GM18507 (cell line): ENCODE data around the gene SLC9A3.

Experiments used
- DNase-seq: peaks from one replicate; pipeline ENCODE4 v3.0.0; 2011; ENCODE audit warnings: low read depth; ENCODE audit not compliant: insufficient read length; ENCODE audit errors: extremely low spot score
- FAIRE-seq: peaks from 2 replicates; lab custom pipeline; 2011; peaks lifted over from hg19 to GRCh38; lab: Jason Lieb, UNC

The SLC9A3 gene

DNA sequence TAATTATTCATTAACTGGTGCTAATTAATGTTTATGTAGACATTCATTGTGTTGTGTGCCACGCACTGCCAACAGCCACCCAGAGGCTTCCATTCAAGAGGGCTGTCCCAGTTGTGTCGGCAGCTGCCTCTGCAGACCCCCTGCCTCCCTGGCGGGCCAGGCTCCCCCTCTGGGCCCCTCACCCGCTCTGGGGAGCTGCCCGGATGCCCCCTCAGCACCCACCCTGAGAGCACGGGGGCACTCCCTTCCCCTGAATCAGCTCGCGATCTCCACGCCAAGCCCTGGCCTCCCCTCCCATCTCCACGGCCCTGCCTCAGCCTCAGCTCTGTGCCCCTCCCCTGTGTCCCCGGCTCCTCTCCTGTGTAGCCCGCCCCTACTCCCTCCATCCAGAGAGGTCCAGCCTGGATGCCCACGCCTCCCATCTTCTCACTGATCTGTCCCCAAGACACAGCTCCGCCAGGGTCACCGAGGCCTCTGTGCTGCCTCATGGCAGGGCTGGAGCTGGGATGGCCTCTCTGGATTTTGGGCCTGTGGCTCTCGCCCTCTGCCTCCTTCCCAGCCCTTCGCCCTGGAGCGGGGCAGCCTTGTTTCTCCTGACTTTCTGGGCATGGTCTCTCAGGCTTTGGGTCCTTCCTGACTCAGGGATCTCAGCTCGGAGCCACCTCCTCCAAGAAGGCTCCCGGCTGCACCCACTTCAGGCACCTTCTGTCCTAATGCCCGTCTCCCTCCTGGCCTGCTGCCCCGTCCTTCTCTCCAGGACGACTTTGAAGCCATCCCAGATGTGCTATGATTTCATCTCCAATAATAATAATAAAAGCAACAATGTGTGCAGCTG is 16.0 kb upstream of the SLC9A3 start:
- no peak for DNase-seq
- no peak for FAIRE-seq

DNA sequence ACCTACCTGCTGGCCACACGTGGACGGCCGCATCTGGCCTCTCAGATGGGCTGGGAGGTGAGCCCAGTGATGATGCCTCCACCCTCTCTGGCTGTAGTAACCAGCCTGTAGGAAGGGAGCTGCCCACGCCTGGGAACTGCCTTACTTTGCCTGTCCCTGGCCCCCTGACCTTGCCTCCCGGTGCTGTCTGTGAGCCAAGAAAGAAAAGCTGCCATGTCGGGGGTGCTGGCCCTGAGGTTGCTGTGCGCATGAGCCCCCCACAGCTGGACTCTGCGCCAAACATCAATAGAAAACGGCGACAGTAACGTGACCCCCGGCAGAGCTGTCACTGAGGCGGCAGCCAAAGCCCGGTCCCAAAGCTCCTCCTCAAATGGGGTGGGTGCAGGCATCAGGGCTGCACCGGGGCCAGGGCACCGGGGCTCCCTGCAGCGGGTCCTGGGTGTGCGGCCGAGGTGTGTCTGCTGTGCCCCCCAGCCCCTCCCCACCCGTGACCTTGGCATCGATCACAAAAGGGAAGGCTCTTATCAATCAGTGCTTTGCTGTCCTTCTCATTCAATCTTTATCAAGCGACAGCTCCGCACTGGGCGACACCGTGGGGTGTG is 15.3 kb upstream of the SLC9A3 start:
- FAIRE-seq (no peak), DNase-seq (no peak)

DNA sequence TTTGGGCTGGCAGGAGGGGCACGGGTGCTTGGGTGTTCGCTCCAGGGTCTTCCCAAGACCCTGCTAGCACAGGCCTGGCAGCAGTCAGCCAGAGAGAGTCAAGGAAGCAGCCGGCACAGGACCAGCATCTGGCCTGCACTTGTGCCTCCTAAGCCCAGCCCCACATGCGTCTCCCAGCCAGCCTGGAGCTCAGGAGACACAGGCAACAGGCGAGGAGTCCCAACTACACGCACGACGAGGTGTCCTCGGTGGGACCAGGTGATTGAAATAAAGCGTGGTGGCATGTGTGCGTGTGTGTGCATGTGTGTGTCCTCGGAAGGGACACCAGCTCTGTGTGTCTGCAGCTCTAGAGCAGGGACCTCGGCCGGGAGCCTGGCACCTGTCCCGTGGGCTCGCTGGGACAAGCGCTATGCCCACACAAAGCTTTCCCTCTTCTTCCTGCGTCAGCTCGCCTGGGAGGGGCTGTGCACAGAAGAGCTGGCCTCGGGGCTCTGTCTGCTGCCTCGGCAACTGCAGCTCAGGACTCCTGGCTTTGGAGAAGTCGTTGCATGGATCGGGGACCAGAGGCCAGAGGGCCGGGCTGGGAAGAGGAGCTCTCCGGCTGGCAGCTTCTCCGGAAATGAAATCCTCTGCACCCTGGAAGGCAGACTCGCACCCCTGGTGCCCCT is 14.7 kb upstream of the SLC9A3 start:
- FAIRE-seq, result no peak
- DNase-seq, result no peak

DNA sequence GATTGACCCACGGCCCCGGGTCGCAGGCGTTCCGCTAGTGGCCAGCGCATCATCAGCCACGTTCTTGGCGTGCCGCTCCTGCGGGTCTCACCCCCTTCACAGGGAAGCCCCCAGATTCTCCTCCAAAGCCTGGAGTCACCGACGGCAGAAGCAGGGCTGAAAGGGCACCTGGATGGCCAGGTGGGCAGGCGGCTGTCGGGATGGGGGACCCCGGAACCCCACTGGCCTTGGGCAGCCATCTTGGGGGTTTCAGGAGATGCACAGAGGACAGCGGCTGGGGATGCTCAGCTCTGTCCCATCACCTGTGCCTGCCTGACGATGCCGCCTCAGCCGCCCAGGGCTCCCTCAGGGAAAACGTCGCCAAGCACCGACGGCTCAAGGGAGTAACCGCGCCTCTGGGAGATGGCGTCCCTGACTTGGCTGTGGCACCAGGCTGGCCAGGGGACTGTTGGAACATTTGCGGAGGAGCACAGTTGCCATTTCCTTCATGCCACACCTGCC is 14.1 kb upstream of the SLC9A3 start:
- FAIRE-seq (no peak), DNase-seq (no peak)

DNA sequence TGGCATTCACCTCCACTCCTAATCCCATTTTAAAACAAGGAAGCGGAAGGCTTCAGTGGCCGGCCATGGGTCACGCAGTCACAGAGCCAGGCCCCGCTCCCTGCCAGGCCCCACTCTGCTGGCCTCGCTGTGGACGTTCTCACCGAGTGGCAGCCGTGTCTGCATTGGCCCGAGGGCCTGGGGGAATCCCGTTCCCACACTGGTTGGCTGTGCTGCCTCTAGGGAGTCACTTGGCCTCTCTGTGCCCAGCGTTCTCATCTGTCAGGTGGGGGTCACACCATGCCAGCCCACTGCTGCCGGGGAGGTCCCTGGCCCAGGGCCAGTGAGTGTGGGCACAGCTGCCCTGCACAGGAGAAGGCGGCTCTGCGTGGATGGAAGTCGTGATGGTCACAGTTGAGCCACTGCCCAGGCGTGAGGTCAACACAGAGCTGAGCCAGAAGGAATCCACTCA is 13.4 kb upstream of the SLC9A3 start:
- no peak for DNase-seq
- FAIRE-seq, result no peak

DNA sequence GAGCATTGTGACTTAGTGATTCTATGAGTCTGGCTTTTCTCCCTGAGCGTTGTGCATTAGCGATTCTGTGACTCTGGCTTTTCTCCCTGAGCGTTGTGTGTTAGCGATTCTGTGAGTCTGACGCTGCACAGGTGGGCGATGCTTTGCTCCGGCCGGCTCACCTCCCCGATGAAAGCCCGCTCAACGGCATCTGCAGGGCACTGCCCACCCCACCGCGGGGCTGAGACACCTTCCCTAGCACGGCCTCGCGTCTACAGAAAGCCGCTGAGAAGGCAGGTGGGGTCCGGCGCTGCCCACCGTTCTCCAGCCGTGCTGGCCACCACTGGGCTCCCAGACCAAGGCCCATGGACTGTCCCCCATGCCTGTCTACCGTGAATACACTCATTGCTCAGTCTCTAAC is 12.8 kb upstream of the SLC9A3 start:
- FAIRE-seq, result no peak
- no peak for DNase-seq

DNA sequence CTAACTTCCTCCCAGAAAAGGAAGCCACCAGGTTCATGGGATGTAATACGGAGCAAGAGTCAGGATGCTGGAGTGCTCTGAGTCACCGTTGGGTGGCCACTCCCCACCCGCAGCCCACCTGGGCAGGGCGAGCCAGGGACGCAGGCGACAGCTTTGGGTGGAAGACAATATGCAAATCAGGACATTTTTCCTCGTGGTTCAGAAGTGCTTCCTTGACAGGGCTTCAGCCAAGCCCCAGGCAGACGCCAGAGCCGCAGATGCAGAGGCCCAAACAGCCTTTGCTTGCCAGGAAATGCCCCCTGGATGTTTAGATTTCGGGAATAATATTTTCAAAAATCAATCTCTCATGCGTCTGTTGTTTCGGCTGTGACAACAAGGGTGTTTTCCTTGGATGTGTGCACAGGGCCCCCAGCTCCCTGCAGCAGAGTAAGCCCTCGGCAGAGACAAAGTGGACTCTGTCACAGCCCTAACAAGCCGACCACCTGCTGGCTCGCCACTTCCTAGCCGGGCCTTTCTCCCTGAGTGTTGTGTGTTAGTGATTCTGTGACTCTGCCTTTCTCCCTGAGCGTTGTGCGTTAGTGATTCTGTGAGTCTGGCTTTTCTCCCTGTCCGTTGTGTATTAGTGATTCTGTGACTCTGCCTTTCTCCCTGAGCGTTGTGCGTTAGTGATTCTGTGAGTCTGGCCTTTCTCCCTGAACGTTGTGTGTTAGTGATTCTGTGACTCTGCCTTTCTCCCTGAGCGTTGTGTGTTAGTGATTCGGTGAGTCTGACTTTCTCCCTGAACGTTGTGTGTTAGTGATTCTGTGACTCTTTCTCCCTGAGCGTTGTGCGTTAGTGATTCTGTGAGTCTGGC is 11.8 kb upstream of the SLC9A3 start:
- no peak for FAIRE-seq
- DNase-seq, result no peak

DNA sequence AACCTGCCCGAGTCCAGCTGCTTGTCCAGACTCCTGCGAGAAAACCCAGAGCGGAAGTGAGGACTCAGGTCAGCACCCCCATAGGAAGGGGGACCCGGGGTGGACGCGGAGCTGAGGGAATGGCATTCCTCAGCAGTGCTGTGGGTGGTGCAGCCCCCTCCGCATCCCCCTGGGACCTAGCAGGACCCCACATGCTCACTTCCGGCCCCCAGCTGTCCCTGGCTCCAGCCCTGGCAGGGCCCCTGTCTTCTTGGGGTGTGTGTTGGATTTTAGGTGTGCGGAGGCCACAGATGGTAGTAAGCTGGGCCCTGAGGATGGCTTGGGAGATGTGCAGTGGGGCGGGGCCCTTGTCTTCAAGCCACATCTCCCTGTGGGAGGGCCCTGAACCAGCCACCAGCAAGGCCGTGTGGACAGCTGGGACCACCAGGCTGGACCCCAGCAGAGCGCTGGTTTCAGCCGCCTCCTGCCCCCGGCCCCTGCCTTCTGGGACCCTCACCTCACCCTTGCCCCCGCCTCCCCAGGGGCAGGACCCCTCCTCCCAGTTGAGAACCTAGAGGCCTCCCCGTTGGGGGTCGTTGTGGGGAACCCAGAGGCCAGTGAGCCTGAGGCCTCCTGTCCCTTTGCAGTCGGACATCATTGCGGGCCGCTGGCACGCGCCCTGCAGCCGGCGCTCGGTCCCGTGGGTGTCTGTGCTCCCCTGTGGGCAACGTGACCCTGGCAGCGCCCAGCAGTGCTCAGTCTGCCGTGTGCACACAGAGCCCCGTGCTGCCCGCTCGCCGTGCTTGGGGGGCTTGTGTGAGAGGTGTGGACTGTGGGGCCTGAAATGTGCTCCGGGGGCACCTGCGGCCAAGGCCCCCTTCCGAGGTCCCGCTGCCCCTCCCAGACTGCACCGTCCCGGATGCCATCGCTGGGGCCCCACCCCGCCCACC is 10.8 kb upstream of the SLC9A3 start:
- FAIRE-seq, result no peak
- no peak for DNase-seq

DNA sequence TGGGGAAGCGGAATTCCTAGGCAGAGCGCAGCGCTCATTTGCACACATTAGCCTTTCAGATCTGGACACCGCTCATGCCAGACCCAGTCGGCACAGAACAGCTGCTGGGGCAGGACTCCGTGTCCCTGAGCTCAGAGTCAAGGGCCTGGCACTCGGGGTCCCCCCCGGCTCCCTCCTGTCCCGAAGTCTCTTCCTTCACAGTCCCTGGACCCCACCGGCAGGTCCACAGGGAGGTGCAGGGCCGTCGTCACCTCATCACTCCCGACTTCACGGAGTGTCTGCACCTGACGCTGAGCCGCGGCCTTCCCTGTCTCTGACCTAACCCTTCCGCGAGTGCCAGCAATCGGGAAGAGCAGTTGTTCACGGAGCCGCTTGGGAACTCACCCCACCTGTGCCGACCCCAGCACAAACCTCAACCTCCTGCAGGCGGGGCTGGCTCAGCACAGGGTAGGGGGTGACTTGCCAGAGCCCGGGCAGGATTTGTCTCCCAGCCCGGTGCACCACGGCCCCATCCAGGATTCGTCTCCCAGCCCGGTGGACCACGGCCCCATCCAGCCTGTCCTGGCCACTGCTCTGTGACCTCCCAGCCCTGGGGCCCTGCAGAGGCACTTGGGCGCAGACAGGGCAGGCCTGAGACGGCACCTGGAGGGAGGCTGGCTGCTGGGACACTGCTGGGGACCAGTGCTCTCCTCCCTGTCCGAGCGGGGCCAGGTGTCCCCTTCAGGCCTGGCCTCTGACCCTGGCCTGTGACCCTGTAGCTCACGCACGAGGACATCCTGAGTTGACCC is 9.9 kb upstream of the SLC9A3 start:
- FAIRE-seq (no peak), DNase-seq (no peak)

DNA sequence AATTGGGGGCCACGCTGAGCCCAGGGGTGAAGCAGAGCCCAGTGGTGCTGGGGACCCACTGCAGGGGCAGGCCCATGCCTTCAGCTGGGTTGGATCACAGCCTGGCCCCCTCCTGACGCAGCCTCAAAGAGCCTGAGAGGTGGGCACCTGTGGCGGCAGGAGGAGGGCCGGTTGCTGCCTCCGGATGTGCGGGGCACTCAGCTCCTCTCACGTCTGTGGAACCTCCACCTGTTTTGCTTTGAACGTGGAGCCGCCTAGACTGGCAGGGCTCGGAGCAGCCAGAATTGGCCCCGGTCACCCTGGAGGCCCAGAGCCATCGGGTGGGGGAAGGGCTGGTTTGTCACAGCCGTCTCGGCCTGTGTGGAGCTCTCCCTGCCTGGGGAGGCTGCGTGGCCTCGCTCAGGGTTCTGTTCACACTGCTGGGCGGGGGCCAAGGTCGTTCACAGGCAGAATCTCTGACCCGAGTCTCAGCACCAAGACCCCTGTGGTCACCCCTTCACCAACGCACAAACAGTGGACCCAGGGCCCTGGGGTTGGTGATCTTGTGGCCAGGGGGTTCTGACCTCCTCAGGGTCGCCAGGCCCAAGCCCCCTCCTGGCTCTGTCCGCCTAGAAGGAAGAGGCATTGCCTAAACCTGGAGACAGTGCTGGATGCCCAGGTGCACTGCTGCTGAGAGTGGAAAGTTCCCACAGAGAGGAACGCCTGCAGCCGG is 9.2 kb upstream of the SLC9A3 start:
- FAIRE-seq (no peak), DNase-seq (no peak)

DNA sequence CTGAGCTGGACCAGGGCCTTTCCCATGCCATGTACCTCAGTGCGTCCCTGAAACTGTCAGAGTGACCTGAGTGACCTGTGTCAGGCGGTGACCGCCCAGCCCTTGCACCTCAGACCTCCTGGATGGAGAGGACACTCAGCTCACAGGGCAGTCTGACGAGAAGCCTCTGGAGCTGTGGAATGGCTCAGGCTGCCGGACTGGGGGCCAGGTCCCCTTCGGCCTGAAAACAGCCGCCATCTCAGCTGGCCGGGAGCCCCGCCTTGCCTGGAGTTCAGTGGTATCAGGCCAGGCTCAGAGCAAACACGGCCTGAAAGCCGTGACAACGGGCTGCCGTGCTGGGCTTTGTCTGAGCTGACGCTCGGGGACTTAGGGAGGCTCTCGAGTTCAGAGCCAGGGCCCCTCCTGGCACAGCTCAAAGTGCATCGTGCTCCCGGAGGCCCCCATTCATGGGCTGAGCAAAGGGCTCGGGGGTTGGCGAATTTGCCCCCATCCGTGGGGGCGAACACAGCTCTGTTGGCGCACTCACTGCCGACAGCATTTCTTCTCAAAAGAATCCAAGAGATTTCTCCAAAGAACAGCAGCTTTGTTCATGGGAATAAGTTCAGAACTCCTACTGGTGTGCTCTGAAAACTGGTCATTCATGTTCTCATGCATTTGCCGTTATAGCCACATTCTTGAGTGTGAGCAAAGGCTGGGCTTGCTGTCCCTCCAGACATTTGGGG is 8.4 kb upstream of the SLC9A3 start:
- no peak for FAIRE-seq
- DNase-seq, result no peak

DNA sequence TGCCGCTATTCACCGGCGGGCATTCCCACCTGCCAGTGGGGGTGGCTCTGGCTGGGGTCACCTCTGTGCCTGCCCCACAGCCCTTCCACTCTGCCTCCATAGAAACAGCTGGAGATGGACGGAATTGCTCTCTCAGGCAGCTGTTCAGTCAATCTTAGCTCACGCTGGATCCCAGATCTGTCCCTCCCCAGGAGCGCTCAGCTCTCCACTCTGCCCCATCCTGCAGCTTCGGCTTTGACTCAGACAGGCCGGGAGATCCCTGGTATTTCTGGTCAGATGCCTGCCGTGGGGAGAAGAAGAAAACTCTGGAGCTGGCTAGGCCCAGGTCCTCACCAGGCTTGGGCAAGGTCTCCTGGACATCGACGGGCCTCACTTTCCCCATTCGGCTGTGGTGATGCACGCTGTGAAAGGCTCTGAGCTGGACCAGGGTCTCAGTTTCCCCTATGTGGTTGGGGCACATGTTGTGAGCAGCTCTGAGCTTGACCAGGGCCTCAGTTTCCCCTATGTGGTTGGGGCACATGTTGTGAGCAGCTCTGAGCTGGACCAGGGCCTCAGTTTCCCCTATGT is 7.6 kb upstream of the SLC9A3 start:
- FAIRE-seq (no peak), DNase-seq (no peak)

DNA sequence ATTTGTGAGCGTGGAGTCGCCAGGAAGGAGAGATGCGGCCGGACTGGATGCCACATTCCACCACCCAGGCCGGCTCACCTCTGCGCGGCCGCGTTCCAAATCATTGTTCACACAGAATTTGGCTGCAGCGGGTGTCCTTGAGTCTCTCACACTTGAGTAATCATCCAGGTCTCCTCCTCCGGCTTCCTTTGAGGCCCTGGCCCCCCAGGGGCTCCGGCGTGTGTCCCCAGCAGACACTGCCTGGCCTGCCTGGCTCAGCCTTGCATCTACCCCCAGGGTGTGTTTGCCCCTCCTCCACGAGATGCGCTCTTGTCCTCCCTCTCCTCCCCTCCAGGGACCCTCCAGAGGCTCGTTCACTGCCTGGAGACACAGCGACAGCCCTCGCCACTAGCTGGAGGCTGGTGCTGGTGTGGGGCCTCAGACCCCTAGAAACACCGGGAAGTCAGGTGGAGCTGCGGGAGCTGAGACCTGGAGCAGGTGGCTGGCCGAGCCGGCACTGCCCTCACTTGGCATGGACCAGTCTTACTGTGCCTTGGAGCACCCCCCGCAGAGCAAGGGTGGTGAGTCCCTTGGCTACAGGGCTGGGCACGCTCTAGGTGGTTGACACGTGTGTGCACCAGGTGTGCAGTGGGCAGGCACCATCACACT is 7.0 kb upstream of the SLC9A3 start:
- DNase-seq (no peak), FAIRE-seq (no peak)

DNA sequence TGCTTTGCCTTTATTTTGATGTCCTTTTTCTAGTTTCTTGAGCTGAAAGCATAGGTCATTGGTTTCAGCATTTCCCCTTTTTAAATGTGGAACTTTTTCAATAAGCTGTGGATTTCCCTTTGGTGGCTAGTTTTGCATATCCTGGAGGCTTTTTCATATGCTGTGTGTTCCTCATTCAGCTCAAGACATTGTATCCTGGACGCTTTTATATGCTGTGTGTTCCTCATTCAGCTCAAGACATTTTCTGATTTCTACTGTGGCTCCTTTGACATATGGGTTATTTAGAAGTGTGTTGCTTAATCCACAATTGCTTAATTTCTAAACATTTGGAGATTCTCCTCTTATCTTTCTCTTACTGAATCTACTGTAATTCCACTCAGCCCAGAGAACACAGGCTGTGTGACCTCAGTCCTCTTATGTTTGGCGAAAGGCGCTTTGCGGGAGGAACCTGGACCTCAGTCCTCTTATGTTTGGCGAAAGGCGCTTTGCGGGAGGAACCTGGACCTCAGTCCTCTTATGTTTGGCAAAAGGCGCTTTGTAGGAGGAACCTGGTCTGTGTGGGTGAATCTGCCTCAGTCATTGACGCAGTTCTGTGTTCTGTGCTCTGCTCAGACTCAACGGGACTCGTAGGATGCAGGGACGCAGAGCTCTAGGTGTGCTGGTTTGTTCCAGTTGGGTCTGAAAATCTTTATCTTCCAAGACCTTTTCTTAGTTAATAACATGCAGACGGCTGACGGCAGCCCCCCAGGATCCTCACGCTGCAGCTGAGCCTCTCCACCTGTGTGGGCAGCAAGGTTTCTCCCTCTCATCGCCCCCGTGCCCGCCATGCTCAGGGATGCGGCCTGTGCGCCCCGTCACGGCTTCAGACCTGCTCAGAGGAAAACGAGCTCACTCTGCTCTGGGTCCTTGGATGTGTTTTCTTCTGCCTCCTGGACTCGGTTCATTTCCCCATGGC is 6.0 kb upstream of the SLC9A3 start:
- peak; percentile 55 for FAIRE-seq
- no peak for DNase-seq
